Femur (tissue), 1 donor: ENCODE measurements around the gene CNIH3.

ENCODE experiments used
- DNase-seq: peaks from one replicate; pipeline ENCODE4 v3.0.0-alpha.2; 2017

The CNIH3 gene

DNA sequence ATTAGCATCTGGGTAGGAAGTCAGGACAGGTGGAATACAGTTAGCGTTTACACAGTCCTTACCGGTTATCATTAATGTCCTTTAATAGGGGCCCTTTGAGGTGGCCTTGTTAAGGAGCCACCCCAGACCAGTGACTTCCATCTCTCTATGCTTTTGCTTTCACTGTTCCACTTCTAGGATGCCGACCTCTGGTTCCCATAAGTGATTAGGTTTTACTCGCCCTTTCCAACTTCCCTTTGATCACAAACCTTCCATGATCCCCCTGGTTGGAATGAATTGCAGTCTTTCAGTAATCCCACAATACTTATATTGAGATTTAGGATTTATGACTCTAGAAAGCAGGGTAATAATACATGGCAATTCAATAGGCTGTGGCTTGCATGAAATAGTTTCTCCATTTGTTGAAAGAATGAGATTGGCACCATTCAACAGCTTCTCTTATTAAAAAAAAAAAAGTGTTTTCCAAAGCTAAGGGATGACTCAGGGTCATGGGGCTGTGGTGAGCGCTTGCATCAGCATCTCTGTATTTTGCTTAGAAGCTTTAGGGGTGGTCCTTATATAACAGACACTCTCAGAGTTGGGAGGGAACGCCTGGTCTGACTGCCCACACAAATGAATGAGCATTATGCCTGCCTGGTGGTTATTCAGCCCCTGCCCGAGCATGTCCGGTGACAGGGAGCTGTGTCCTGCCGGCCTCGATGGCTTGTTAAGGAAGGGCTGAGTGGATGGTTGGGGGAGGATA is 110.5 kb downstream of the CNIH3 start:
- DNase-seq: peak; percentile 27

DNA sequence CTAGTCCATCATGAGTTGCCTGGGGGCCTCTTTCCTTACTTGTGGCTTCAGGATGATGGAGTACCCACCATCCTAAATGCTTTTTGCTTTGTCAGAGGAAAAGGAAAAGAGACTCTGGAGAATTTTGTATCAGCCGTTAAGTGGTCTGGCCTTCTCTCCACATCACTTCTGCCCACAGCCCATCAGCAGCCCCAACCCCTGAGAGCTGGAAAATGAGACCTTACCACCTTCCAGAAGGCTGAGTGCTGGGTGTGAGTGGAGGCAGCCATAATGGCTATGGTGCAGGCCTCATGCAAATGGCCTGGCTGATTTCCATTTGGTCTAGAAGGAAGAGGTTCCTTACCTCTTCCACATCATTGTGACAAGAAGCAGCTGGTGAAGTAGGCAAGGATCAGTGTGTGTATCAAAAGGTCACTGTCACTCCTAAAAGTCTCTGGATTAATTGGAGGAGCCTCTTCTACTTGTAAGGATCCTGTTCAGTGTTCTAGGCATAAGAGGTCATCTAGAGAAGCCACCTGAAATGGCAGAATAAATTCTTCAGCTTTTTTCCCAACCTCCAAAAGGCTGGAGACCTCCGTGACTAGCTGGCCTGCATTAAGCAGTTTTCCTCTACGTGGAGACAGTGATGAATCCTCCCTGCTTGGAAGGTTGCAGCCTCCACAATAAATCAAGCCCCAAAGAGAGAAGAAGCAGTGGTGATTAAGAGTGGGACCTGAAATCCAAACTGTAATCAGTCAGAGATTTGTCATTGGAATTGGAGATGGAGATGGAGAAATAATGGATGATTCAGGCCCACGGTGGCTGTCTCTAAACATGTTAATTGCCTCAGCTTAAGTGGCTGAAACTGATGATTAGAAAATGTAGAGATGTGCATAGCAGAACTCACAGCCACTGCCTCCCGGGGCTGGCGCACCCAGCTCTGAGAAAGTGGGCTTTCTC is 111.5 kb downstream of the CNIH3 start:
- DNase-seq: no peak

DNA sequence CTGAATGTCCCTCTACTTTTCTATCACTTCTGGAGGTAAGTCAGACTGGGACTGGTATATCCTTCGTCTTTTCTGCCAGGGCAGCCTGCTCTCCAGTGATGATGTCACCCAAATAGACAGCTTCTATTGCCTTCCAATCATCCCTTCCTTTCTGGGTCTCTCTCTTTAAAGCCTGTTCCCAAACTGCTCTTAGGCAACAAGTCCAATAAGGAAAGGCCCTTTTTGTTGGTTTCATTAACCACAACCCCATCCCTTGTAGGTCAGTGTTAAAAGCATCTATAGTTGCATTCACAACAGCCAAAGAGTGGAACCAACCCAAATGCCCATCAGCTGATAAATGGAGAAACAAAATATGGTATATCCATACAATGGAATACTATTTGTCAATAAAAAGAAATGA is 114.4 kb downstream of the CNIH3 start:
- DNase-seq: no peak

DNA sequence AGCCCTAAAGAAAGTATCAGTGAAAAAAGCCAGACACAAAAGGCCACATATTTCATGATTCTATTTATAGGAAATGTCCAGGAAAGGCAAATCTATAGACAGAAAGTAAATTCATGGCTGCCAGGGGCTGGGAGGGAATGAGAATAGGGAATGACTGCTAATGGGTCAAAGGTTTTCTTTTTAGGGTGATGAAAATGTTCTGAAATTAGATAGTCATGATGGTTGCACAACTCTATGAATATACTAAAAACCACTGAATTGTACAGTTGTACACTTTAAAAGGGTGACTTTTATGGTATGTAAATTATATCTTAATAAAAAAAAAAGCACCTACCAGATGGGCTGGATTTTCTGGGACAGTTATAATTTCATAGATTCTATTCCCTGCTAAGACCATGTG is 114.8 kb downstream of the CNIH3 start:
- no peak for DNase-seq

DNA sequence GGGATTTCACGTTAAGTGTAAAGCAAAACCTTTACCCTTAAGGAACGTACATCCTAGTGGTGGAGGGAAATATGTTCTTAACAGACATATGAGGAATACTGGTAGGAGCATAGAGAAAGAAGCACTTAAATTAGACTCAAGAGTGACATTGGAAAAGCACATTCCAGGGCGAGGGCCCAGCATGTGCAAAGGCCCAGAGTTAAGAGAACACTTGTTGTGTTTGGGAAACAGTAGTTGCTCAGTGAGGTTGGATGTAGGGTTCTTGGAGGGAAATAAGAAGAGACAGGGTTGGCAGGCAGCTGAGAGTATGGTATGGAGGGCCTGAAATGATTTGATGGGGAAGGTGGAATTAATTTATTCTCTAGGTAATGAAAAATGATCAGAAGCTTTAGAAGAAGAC is 115.5 kb downstream of the CNIH3 start:
- DNase-seq: no peak

DNA sequence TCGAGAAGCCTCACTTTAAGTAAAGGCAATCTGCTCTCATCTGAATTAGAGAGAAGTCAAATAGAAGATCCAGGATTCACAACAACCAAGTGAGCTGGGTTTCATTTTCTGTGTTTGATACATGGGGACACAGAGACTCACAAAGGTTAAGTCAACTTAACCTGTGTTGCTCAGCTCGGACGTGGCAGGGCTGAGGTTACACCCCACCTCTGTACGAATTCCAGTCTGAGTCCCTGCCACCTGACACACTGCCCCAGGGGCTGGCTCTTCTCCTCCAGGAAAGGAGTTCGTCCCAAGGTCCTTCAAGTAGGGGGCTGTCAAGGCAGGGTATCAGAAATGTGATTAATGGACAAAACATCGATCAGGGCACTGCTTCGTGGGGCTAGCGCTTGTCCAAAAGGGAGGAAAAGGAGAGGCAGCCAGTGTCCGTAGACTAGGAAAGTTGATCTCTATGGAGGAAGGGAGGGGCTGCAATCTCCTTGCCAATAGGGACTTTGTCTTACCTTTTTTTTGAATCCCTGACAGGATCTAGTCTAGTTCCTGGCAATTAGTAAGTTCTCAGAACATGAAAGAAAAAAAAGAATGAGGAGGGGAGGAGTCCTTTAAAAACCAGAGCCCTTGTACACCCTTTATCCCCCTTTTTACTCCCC is 116.4 kb downstream of the CNIH3 start:
- no peak for DNase-seq

DNA sequence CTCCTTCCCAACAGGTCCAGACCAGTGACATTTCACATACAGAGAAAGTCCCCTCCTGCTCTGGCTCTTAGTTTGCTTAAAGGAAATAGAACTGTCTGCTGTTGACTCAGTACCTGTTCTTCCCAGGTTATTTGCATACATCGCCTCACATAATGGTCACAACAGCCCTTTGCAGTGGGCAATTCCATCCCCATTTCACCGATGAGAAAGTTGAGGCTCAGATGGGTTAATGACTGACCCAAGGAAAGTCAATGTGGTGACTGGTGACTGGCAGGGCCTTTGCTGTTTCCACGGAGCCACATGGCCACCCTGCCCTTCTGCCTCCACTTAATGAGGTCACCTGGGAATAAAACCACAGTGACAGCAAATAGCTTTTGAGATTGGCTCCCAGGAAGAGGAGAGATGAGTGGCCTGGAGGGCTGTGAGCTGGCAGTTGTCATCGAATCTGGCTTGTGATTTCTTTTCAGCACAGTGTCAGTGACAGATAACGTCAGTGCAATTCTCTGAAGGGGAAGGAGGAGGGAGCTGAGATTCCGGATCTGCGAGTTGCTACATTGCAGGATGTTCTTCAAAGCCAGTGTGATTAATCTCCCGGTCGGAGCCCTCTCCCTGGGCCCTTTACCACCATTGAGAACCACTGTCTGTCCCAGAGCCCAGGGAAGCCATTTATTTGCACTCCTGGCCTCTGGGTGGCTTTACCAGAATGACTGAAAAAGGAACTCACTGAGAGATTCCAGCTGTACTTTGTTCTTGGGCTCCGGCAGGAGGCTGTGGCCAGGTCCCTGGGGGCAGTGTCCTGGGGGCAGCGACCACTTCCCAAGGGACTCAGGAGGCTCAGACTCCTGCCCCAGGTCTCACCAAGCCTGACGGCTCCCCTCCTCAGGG is 117.2 kb downstream of the CNIH3 start:
- DNase-seq: no peak

DNA sequence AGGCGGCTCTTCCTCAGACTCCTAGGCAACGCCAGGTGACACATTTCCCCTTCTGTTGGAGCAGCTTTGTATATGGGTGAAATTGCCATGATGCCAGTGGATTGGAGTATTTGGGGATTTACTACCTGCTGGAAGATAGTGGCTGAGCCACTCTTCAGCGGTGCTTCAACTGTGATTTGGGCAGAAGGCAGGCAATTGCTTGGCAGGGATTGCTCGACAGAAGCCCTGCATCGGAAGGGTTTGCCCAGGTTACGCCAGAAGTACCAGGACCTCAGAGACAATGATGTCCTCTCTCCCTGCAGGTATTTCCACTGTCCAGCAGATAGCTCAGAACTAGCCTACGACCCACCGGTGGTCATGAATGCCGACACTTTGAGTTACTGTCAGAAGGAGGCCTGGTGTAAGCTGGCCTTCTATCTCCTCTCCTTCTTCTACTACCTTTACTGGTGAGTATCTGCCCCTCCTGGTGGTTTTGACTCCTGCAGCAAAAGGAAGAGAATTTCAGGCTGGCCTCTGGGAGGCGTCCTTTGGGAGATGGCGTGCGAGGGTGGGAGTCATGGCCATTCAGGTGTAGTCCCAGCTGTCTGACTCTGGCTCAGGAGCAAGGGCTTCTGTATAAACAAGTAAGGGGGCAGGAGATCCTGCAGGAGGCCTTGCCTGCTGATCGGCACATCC is 118.3 kb downstream of the CNIH3 start:
- DNase-seq: no peak

DNA sequence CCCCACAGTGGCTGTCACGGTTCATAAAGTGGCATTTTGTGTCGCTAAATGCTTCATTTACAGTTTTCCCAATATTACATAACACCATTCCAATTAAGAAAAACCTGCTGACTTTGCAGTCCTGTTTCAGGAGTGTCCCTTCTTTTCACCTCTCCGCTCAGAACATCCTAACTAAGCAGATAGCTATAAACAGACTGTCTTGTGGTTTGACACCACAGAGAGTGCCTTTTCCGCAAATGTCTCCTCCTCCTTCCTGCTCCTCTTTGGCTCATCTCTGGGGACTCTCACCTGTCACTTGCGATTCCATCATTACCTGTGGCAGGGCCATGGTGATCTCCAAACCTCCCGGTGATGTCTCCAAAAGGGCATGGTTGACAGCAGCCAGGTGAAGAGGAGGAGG is 119.0 kb downstream of the CNIH3 start:
- no peak for DNase-seq

DNA sequence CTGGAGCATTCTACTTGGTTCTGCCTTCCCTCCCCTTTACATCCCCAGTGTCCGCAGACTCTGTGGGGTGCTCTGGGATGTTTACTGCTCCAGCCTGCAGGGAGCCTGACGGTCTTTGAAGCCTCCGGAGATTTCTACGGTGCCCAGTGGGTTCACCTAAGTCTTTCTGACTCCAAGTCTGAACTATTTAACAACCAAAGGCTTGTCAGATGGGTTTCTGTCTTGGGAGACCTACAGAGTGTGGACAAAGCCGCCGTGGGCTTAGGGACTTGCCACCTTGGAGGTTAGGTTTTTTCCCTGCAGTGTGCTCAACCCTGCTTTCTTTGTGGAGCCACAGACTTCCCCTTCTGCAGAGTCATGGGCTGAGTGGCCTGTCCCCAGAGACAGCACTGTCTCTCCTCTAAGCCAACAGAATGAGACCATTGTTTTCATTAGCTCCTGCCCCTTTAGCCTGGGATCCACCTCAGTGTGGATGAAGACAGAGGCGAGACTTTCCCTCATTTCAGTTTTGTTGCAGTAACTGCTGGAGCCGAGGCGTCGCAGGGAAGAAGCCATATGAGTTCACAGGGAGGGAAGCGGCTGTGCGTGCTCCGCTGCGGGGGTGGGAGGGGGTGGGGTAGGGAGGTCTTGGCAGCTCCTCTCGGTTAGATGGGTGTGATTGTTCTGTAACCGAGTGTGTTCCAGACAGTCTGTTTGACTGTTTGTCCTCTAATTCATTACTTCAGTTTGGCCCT is 120.7 kb downstream of the CNIH3 start:
- peak; percentile 57 for DNase-seq

DNA sequence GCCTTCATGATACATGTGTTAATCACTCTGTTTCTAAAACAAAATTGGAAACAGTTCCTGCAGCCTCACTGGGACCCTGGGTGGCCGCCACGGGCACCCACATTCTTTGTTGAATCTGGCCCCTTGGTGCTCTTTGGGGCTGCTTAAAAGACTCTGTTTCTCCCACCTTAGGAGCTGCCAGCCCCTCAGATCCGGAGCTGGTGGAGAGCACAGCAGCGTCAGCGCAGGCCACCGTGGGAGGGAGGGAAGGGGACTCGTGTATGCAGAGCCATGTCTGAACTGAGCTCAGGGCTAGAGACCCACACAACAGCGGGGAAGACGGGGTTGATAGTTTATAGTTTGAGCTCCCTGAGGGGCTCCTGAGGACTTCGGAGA is 121.2 kb downstream of the CNIH3 start:
- DNase-seq: no peak

DNA sequence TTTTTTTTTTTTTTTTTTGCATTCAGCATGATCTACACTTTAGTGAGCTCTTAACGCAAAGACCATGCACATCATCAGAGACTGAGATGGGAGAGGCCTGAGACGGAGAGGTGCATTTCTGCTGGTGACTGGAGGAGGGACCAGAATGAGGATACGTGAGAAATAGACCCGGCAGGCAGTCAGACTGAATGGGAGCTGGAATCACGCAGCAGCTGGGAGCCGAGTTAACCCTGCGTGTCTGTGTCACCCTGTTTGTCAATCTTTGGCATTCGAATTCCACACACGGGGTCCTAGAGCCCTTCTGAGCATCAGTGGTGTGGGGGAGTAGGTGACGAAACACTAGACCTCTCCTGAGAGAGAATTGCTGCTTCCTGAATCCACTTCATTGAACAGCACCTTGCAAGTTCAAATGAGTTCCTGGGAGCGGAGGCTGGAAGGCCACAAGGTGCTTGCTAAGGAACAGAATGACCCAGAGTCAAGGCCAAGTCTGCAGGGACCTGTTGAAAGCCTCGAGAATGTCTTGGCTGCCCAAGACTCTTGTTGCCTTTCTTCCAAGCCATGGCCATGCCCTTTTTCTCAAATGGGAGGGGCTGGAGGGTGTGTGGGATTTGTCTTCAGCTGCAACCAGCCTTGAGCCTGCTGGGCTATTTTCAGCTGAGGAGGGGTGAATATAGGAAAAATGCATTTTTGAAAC is 123.3 kb downstream of the CNIH3 start:
- DNase-seq: no peak

DNA sequence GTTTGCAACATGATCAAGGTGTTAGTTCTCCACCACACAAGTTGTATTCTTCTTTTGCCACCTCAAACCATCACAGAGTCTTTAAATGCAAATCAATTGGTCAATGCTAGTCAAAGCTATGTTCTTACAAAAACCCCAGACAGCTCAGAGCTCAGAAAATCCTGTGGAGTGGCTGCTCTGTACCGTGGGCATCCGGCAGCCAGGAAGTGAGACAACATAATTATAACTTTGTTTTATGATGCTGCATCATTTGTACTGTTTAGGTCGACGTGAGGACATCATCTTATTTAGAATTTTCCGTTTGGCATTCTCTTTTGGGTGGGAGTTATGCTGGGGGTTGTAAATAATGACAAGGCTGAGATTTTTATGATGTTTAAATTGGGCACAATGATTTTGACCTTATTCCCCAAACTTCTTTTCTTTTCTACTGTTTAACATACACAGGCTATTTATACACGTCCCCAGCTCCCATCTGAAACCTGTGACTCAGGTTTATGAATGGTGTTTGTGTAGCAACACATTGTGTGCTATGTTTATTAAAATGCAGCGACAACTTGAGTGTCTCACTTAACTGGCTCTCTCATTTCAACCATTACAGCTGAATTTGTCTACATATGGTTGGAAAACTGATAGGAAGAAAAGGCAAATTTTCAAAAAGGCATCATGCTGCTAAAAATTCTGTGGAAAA is 124.0 kb downstream of the CNIH3 start:
- DNase-seq: no peak

DNA sequence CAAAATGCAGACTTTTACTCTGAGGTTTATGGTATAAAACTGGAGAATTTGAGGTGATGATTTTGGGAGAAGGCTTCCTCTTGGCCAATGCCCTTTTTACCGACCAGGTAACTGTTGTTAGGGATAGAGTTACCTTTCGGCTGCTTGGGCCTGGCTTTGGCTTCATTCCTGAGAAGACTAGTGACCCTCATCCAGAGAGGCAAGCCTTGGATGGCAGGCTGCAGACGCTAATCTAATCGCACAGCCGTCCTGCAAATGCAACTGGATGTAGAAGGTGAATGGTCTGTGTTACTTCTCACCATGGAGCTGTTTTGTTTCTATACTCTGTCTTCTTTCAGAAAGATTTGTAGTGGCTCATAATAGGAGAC is 124.6 kb downstream of the CNIH3 start:
- no peak for DNase-seq

DNA sequence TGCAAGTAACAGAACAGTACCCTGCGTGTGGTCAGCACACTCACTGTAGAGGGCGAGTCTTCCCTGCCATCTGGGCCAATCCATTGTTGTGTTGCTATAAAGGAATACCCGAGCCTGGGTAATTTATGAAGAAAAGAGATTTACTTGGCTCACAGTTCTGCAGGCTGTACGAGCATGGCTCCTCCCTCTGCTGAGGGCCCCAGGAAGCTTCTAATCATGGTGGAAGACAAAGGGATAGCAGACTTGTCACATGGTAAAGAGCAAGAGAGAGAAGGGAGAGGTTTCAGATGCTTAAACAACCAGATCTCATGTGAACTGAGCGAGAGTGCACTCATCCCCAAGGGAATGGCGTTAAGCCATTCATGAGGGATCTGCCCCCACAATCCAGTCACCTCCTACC is 126.2 kb downstream of the CNIH3 start:
- DNase-seq: no peak

DNA sequence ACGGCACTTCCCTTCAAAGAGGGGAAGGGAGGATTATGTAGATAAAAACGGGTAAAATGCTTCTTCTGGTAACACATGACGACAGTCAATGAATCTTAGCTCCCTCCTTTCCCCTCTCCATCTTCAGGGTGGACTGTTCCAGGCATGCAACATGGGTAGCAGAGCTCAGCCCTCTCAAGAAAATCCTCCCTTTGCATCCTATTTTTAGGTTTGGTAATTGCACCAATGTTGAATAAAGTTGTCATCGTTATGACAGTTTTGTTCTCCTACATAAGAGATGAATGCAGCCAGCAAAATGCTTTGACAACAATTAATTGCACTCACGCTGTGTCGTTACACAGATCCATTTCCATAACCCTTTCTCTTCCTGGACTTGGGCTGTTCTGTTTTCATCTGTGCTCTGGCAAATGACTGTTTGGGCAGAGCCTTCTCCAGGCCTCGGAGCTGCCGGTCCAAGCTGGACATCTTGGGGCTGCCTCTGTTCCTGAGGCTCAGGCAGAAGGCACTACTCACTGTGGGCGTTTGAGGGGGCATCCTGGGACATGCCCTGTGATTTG is 127.6 kb downstream of the CNIH3 start:
- no peak for DNase-seq

DNA sequence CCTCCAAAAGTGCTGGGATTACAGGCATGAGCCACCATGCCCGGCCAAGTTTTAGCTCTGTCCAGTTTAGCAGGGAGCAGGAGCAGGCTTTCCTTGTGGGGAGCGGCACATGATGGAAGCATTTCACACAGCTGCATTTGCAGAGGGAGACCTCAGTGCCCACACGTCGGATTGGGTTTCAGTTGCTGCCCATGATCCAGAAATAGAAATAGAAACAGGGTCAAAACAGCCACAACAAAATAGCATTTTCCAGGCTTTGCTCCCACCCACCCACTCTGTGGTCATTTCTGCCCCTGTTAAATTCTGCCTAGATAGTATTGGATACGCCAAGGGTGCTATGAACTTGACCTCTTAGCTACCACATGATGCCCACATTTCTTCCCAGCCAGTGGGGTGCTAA is 128.4 kb downstream of the CNIH3 start:
- DNase-seq: peak; percentile 72

DNA sequence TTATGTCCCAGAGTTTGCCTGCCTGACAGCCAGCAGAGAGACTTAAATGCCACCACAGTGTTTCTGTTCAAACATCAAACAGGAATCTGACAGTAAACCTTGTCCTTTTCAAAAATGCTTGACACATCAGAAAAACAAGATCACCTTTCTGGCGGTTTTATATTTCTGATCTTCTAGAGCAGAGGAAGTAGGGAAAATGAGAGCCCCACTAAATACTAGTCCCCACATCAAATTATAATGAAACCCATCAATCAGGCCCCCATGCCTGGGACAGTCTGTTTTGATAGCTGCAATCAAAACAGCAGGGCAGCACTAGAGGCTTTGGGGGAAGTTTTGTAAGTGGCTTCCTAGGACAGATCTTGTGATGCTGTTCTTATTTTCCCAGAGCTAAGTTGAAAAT is 129.3 kb downstream of the CNIH3 start:
- no peak for DNase-seq

DNA sequence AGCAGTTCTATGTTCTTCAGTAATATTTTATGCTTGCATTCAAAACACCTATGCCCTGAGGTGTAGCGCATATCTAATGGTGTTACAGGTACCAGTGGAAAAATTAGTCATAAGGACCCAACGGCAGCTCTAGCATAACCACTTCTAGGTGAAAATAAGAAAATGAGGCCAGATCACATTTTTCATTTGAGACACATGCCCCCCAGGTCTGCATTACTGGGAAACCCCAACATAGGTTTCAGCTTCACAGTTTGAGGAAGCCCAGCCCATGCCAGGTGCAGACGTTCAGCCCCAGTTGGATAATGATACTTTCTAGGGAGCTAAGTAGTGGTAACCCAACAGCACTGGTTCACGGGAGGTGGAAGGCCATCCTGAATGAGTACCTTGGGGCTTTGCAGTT is 129.8 kb downstream of the CNIH3 start:
- no peak for DNase-seq

DNA sequence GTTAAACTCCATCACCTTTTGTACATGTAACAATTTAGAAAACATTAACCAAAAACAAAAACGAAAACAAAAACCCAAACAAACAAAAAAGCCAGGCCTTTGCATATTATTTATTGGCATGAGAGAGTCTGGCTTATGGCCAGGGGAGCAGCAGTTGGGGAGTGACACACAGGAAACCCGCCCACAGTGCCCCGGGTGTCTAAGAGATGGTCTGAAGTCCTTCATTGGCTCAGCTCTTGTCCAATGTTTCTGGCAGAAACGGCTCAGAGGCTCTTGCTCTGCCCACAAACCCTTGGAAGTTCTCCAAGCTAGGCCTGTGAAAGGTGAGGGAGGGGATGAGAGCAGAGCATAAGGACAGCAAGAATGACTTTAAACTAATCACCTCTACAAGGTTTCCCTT is 131.5 kb downstream of the CNIH3 start:
- no peak for DNase-seq
